Caco-2 (cell line): ENCODE measurements around the gene DPF3. TPM values are rescaled to one million over a fixed set of nuclear protein-coding genes. Genes with fewer than 3 reads are reported as not detected.

Source experiments
- BruUV-seq: library from RNA; stranded (reverse); fragments of 400-500 nt; replicated peaks from 2 replicates; lab custom pipeline; 2021; lab: Mats Ljungman, UMichigan
- CTCF ChIA-PET: fragments of 300-600 bp; sonication (Branson Sonifier 250); formaldehyde crosslinking; loops from one replicate; lab custom pipeline; 2022; ENCODE audit warnings: antibody characterized with exemption; lab: Charles Lee
- POLR2A ChIA-PET: fragments of 300-600 bp; sonication (Branson Sonifier 250); formaldehyde crosslinking; loops from one replicate; lab custom pipeline; 2022; ENCODE audit warnings: antibody characterized with exemption; lab: Charles Lee
- DNase-seq, 2 experiments: peaks; one replicate each; pipeline versions ENCODE4 v3.0.0 to v3.0.0-alpha.2; 2020 to 2022
- H3K27me3 ChIP-seq: replicated peaks from 2 replicates; pipeline ENCODE4 v1.6.0; 2011; ENCODE audit warnings: low read length; ENCODE audit not compliant: control insufficient read depth, insufficient read depth
- H3K36me3 ChIP-seq: 2 replicates; pipeline ENCODE4 v1.5.1; 2011; ENCODE audit warnings: low read length; ENCODE audit not compliant: control insufficient read depth, insufficient read depth
- H3K4me1 ChIP-seq: fragments of 250-450 bp; sonication (Bioruptor Pico); 2 replicates; pipeline ENCODE4 v1.5.1; 2020; ENCODE audit warnings: mild to moderate bottlenecking
- H3K4me3 ChIP-seq: 2 replicates; pipeline ENCODE4 v1.5.1; 2011; ENCODE audit warnings: low read depth, mild to moderate bottlenecking, control low read depth, low read length
- H3K9me3 ChIP-seq: fragments of 250-450 bp; sonication (Bioruptor Pico); 2 replicates; pipeline ENCODE4 v1.5.1; 2020; ENCODE audit warnings: mild to moderate bottlenecking, moderate library complexity
- H3K27ac Mint-ChIP-seq: one replicate; pipeline ENCODE4 v1.8.0; 2022; ENCODE audit warnings: mixed read lengths; ENCODE audit not compliant: unreplicated experiment
- H3K27me3 Mint-ChIP-seq: one replicate; pipeline ENCODE4 v1.8.0; 2022; ENCODE audit warnings: mixed read lengths; ENCODE audit not compliant: insufficient read depth, unreplicated experiment
- H3K36me3 Mint-ChIP-seq: one replicate; pipeline ENCODE4 v1.8.0; 2022; ENCODE audit warnings: mild to moderate bottlenecking, mixed read lengths; ENCODE audit not compliant: insufficient read depth, unreplicated experiment
- H3K4me1 Mint-ChIP-seq: one replicate; pipeline ENCODE4 v1.8.0; 2022; ENCODE audit warnings: low read depth, mixed read lengths; ENCODE audit not compliant: unreplicated experiment
- H3K4me3 Mint-ChIP-seq: one replicate; pipeline ENCODE4 v1.8.0; 2022; ENCODE audit warnings: mild to moderate bottlenecking, moderate library complexity, mixed read lengths; ENCODE audit not compliant: unreplicated experiment
- H3K9me3 Mint-ChIP-seq: one replicate; pipeline ENCODE4 v1.8.0; 2022; ENCODE audit warnings: mixed read lengths; ENCODE audit not compliant: unreplicated experiment
- CTCF ChIP-seq, 2 experiments: fragments of 200-600 bp in 1 of 2; IDR thresholded peaks; 1 replicate in 1 of 2; 2 replicates in 1 of 2; pipeline versions ENCODE4 v1.5.1 to v1.8.0; 2011 to 2022; ENCODE audit warnings: antibody characterized with exemption in 1 of 2, control low read depth in 1 of 2, inconsistent platforms in 1 of 2, low read depth in 1 of 2, low read length in 1 of 2, mild to moderate bottlenecking in 1 of 2, moderate library complexity in 1 of 2; ENCODE audit not compliant: insufficient read depth in 1 of 2, severe bottlenecking in 1 of 2, unreplicated experiment in 1 of 2
- intact Hi-C: fragments of 100-400 bp; cut with micrococcal nuclease; formaldehyde crosslinking; loops from one replicate; pipeline ENCODE4 v1.10.0; 2022; ENCODE audit not compliant: unreplicated experiment
- total RNA-seq: library from RNA; stranded (reverse); gene quantifications from 2 replicates; pipeline ENCODE4 v1.2.3, GENCODE V29; 2022

The DPF3 gene
- total RNA-seq, 1 experiment from 2014 or later = not detected

- no peaks in the 10 kb centered on the region for H3K36me3 Mint-ChIP-seq
- H3K27ac Mint-ChIP-seq = no peak overlapping the region
- POLR2A ChIA-PET = no interaction called here
- no peak overlapping the region for H3K4me3 Mint-ChIP-seq
- H3K4me1 Mint-ChIP-seq = peaks cover 14% of the 10 kb centered on the region
- Histone ChIP-seq H3K4me3 (no peak overlapping the region), H3K4me1 (peaks cover 7% of the 10 kb centered on the region; the same call in 1 of the 2 replicates), H3K27me3 (no peaks in the 10 kb centered on the region), H3K36me3 (no peaks in the 10 kb centered on the region), H3K9me3 (no peaks in the 10 kb centered on the region)
- CTCF ChIA-PET = no interaction called here
- no TSS peak for BruUV-seq
- intact Hi-C loops = no loop called here
- TF ChIP-seq CTCF (IDR thresholded peaks at IDR 0.05; ENCODE audit: insufficient read depth in 1 of 2, low read depth in 1 of 2, low read length in 1 of 2, severe bottlenecking in 1 of 2, unreplicated experiment in 1 of 2) = no peak
- DNase-seq = no peak
- peaks cover 1% of the 10 kb centered on the region for H3K27me3 Mint-ChIP-seq
- H3K9me3 Mint-ChIP-seq = no peaks in the 10 kb centered on the region
Measured at GRCh38 chr14:72906879-72907278, 13.0 kb upstream of the DPF3 start.

GRCh38 chr14:72906316-72906715 is 12.4 kb upstream of the DPF3 start:
- H3K27me3 ChIP-seq = no peaks in the 10 kb centered on the region
- Mint-ChIP-seq H3K27ac (no peak overlapping the region), H3K9me3 (no peaks in the 10 kb centered on the region), H3K36me3 (no peaks in the 10 kb centered on the region), H3K4me3 (no peak overlapping the region), H3K27me3 (peaks cover 6% of the 10 kb centered on the region), H3K4me1 (peaks cover 18% of the 10 kb centered on the region)
- intact Hi-C loops = no loop called here
- DNase-seq = no peak
- H3K4me3 ChIP-seq = no peak overlapping the region
- H3K4me1 ChIP-seq = peaks cover 7% of the 10 kb centered on the region; the same call in 1 of the 2 replicates
- no peaks in the 10 kb centered on the region for H3K9me3 ChIP-seq
- TF ChIP-seq CTCF (IDR thresholded peaks at IDR 0.05; ENCODE audit: insufficient read depth in 1 of 2, low read depth in 1 of 2, low read length in 1 of 2, severe bottlenecking in 1 of 2, unreplicated experiment in 1 of 2) = no peak
- no TSS peak for BruUV-seq
- ChIA-PET POLR2A (no interaction called here), CTCF (interaction anchor here (1.6 kb wide), 1 partner anchor 393 kb away, joined by 33 read pairs; no protein-coding TSS in a partner anchor)
- no peaks in the 10 kb centered on the region for H3K36me3 ChIP-seq

GRCh38 chr14:72904840-72905561 is 11.1 kb upstream of the DPF3 start:
- H3K36me3 ChIP-seq = no peaks in the 10 kb centered on the region
- no peaks in the 10 kb centered on the region for H3K9me3 Mint-ChIP-seq
- peaks cover 7% of the 10 kb centered on the region; the same call in 1 of the 2 replicates for H3K4me1 ChIP-seq
- H3K4me1 Mint-ChIP-seq = peaks cover 18% of the 10 kb centered on the region
- peak; percentile 90 to 91 for TF ChIP-seq CTCF (IDR thresholded peaks at IDR 0.05; ENCODE audit: insufficient read depth in 1 of 2, low read depth in 1 of 2, low read length in 1 of 2, severe bottlenecking in 1 of 2, unreplicated experiment in 1 of 2)
- no TSS peak for BruUV-seq
- H3K4me3 Mint-ChIP-seq = no peak overlapping the region
- no peaks in the 10 kb centered on the region for H3K27me3 ChIP-seq
- H3K27ac Mint-ChIP-seq = no peak overlapping the region
- intact Hi-C loops = loop anchor here (1.0 to 2.0 kb wide), 4 partner anchors 44 to 388 kb away; no protein-coding TSS in a partner anchor
- peak; percentile 59 to 73 for DNase-seq
- no peak overlapping the region for H3K4me3 ChIP-seq
- no peaks in the 10 kb centered on the region for H3K9me3 ChIP-seq
- ChIA-PET CTCF (interaction anchor here (0.6 to 1.6 kb wide), 11 partner anchors 11 to 393 kb away, joined by 3 to 33 read pairs (median 4); partner anchors contain the start of gene DPF3), POLR2A (no interaction called here)
- H3K27me3 Mint-ChIP-seq = peaks cover 12% of the 10 kb centered on the region
- no peaks in the 10 kb centered on the region for H3K36me3 Mint-ChIP-seq
